Lower leg skin (tissue), 4 donors: ENCODE measurements around the gene INPP4B. TPM values are rescaled to one million over a fixed set of nuclear protein-coding genes. Genes with fewer than 3 reads are reported as not detected.

ENCODE experiments used
- DNase-seq, 2 donors: peaks; one replicate each; pipeline ENCODE4 v3.0.0-alpha.2; 2019; ENCODE audit warnings: low spot score in 2 of 2
- H3K4me3 ChIP-seq: fragments of 200-600 bp; sonication (generic); 2 replicates; pipeline ENCODE4 v1.5.1; 2017; ENCODE audit warnings: mild to moderate bottlenecking, low read depth; ENCODE audit not compliant: poor library complexity, severe bottlenecking
- POLR2A ChIP-seq, 2 donors: fragments of 450-650 bp; IDR thresholded peaks; one replicate each; pipeline ENCODE4 v1.6.1; 2016 to 2017; ENCODE audit warnings: antibody characterized with exemption in 2 of 2, mild to moderate bottlenecking in 1 of 2, moderate library complexity in 1 of 2
- WGBS, 2 donors: methylation state at CpG; one replicate each; pipeline ENCODE4 v1.1.5; 2018; 5-methylcytosine and 5-hydroxymethylcytosine counted together
- intact Hi-C: fragments of 100-400 bp; cut with DNase I; formaldehyde crosslinking; loops from one replicate; pipeline ENCODE4 v1.15.0; 2023; ENCODE audit warnings: low total_unique reads
- total RNA-seq, 4 donors: library from RNA; depleted of rRNA; stranded (reverse); fragments of >200 nt; gene quantifications; one replicate each; pipeline ENCODE4 v1.1.0, GENCODE V29; 2016
- TF ChIP-seq, protein P1 (sequence below), 3 donors: fragments of 450-650 bp; IDR thresholded peaks; one replicate each; pipeline ENCODE4 v1.5.1; 2016; ENCODE audit warnings: antibody characterized with exemption in 3 of 3, mild to moderate bottlenecking in 3 of 3, moderate library complexity in 2 of 3

INPP4B gene
- total RNA-seq, 4 donors from 2014 or later: 7.6 to 18.5 (median 17.6) TPM

DNA sequence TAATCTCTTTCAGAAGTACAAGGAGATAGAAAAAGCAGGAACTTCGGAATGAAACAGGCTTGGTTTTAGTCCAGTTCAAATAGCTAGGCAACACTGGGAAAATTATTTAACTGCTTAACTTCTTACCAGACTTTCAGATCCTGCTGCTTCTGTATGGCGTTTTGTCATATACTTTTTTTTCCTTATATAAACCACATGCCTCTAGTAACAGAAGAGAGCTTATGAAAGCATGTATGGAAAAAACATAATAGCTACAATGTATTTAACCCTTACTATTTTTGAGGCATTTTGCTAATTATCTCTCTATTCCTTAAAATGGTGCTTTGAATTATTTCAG lies 439.6 kb downstream of the INPP4B start:
- no peak for DNase-seq
- 35 to 42% methylated on average over 2 of the region's 2 CpGs for WGBS, 2 donors
- TF ChIP-seq, protein P1, sequence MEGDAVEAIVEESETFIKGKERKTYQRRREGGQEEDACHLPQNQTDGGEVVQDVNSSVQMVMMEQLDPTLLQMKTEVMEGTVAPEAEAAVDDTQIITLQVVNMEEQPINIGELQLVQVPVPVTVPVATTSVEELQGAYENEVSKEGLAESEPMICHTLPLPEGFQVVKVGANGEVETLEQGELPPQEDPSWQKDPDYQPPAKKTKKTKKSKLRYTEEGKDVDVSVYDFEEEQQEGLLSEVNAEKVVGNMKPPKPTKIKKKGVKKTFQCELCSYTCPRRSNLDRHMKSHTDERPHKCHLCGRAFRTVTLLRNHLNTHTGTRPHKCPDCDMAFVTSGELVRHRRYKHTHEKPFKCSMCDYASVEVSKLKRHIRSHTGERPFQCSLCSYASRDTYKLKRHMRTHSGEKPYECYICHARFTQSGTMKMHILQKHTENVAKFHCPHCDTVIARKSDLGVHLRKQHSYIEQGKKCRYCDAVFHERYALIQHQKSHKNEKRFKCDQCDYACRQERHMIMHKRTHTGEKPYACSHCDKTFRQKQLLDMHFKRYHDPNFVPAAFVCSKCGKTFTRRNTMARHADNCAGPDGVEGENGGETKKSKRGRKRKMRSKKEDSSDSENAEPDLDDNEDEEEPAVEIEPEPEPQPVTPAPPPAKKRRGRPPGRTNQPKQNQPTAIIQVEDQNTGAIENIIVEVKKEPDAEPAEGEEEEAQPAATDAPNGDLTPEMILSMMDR (IDR thresholded peaks at IDR 0.05): no peak
- TF ChIP-seq POLR2A (IDR thresholded peaks at IDR 0.05): no peak
- intact Hi-C loops: no loop called here
- H3K4me3 ChIP-seq: no peak overlapping the region

DNA sequence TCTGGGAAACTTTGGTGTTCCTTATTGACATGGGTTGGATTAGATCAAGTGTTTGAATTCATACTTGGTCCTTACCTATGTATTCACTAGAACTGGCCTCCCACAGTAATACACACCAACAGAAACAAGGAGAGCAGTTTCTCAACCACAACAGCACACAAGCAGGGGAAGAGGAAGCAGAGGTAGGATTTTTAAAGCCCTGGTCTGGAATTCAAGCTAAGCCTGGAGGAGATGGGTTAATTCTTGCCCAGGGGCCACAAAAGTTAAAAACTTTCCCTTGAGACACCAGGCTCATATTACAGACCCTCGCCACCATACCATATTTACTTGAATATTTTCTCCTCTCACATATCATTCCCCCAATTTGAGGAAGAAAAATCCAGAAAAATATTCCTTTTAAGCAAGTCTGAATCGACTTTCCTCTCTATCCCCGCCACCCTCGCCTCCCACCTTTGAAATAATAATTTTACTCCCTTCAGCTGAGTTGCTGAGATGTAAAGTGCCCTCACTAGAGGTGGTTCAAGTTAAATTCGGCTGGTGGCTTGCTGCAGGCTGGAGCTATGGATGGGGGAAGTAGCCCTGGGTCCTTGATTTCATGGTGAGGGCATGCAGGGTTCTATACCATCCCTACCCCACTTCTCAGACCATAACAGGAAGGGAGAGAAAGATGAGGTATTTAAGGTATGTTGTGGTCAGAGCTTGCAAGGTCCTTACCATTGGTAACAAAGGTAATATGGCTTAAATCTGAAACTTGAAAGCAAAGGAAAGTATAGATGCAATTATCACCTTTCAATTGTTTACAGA lies 440.2 kb downstream of the INPP4B start:
- 53 to 61% methylated on average over 5 of the region's 5 CpGs for whole genome bisulfite sequencing, 2 donors
- intact Hi-C loops: no loop called here

DNA sequence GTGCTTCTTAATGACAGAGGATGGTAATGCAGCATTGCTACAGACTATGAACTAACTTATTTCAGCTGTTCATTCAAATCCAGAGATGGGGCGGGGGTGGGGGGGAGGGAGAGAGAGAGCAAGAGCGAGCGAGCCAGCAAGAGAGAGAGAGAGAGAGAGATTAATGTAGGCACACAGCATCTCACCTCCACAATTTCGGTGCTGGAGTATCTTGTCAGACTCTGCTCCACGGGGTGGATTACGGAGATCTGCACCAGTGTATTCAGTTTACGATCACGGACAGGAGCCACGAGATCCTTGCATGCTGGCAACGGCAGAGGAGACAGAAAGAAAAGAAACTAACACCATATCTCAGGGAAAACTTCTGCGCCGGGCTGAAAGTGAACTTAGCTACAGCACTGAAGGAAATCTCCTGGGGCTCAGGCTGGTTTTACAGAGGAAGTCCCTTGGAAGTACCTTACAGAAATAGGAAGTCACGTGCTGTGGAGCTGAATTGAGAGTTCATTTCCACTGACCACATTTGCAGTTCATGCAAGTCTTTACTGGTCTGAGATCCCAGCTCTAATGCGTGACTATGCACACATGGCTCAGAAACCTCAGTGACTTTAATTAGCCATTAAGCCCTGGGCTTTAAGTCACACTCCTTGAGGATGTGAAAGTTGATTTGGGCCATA lies 440.9 kb downstream of the INPP4B start:
- TF ChIP-seq POLR2A (IDR thresholded peaks at IDR 0.05): no peak
- TF ChIP-seq, protein P1 (IDR thresholded peaks at IDR 0.05): no peak
- DNase-seq: peak; percentile 61 to 86
- 1 to 5% methylated on average over 14 of the region's 14 CpGs for WGBS, 2 donors
- peak overlapping the region; percentile 19 for H3K4me3 ChIP-seq
- intact Hi-C loops: no loop called here

More for the DNA sequence above, 440.2 kb downstream of the INPP4B start:
- no peak overlapping the region for H3K4me3 ChIP-seq
- DNase-seq: no peak
- TF ChIP-seq, protein P1 (IDR thresholded peaks at IDR 0.05): no peak
- TF ChIP-seq POLR2A (IDR thresholded peaks at IDR 0.05): no peak

DNA sequence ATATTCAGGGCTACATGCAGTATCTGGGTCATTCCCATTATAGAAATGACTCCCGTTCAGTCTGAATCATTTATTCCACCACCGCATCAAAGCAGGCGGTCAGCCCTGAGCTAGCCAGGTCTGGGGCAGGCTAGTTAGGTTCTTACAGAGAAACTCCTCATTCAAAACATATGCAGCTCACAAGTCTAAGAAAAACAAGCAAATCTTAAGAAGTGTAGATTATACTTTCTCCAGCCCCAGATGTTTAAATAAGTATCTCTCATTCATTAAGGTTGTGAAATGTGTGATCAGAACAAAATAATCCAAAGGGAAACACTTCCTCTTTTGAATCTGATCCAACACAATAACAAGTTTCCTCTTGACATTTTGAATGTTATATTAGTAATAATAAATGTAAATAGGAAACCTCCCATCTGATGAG lies 441.9 kb downstream of the INPP4B start:
- intact Hi-C loops: no loop called here
- no peak for DNase-seq
- 13 to 17% methylated on average over 3 of the region's 3 CpGs for WGBS, 2 donors
- no peak overlapping the region for H3K4me3 ChIP-seq
- TF ChIP-seq POLR2A (IDR thresholded peaks at IDR 0.05): no peak
- TF ChIP-seq, protein P1 (IDR thresholded peaks at IDR 0.05): no peak

DNA sequence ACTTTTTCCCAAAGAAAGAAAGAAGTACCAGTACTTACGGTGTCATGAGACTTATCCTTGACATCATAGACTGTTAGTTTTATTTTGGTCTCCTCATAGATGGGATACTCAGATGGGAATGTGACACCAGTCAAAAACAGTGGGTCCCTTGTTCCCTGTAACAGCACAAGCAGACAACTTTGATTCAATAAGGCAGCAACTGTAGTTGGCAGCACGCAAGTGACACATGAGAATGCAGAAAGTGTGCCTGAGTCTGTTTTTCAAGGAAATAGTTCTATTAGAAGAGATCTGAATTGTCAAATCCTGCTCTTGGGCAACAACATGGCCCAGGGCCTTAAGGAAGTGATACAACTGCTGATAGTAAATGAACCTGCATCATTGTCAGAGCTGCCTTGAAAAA lies 443.2 kb downstream of the INPP4B start:
- WGBS, 2 donors: 35 to 49% methylated on average over 2 of the region's 2 CpGs
- TF ChIP-seq, protein P1 (IDR thresholded peaks at IDR 0.05): no peak
- TF ChIP-seq POLR2A (IDR thresholded peaks at IDR 0.05): no peak
- no peak overlapping the region for H3K4me3 ChIP-seq
- no peak for DNase-seq
- intact Hi-C loops: no loop called here
